ENCODE results near the gene SCAF8.

GRCh38 chr6:154786144-154786868 is 53.1 kb downstream of the SCAF8 start:
- TF ChIP-seq POLR2A (IDR thresholded peaks at IDR 0.05; ENCODE audit: low read depth, low read length) (no peak), TAF1 (IDR thresholded peaks at IDR 0.05; ENCODE audit: low read depth, low read length) (no peak), POLR2AphosphoS5 (IDR thresholded peaks at IDR 0.05; ENCODE audit: low read depth, low read length) (no peak), PAX5 (IDR thresholded peaks at IDR 0.05; ENCODE audit: insufficient read depth, low read length, severe bottlenecking) (no peak), SPI1 (IDR thresholded peaks at IDR 0.05; ENCODE audit: low read depth, low read length) (no peak)
